ENCODE data around the gene RHBDL1. TPM values are rescaled to one million over a fixed set of nuclear protein-coding genes. Genes with fewer than 3 reads are reported as not detected.

The RHBDL1 gene
- total and polyA plus RNA-seq, 2 of the 8 experiments (the other 6 are each of a cell fraction or from before 2014, with no cell fraction given) = 4.0 to 8.1 TPM

DNA sequence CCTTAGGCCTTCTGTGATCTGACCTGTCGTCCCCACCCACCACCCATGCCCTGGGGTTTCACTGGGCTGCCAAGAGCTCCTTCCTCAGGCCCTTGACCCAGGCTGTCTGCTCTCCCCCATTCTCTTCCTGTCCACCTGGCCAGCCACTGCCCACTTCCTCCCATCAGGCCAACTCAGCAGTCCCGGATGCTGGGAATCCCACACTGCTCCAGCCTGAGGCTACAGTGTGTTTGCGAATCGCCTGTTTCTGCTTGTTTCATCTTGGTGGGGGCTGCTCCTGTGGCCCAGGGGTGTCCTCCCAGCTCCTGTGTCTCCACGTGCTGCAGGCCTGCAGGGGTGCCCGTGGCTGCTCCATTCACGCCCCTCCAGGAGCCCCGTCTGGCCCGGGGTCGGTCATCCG is 38.6 kb downstream of the RHBDL1 start (continued):
- TF ChIP-seq CTCF (IDR thresholded peaks at IDR 0.05; ENCODE audit: control extremely low read depth in 1 of 3, insufficient read depth in 1 of 3, low read depth in 1 of 3, low read length in 3 of 3) (no peak), CBX8 (IDR thresholded peaks at IDR 0.05; ENCODE audit: borderline replicate concordance, low read depth, low read length) (no peak), CHD1 (IDR thresholded peaks at IDR 0.05; ENCODE audit: low read depth, low read length) (no peak), ASH2L (IDR thresholded peaks at IDR 0.05; ENCODE audit: low read length) (no peak), GTF2F1 (IDR thresholded peaks at IDR 0.05; ENCODE audit: borderline replicate concordance, low read depth, low read length) (no peak), RXRA (IDR thresholded peaks at IDR 0.05; ENCODE audit: insufficient read depth, low read depth, low read length) (no peak), SIRT6 (IDR thresholded peaks at IDR 0.05; ENCODE audit: low read length) (no peak), SP1 (IDR thresholded peaks at IDR 0.05; ENCODE audit: low read depth, low read length) (no peak)
- TF ChIP-seq, protein P1, sequence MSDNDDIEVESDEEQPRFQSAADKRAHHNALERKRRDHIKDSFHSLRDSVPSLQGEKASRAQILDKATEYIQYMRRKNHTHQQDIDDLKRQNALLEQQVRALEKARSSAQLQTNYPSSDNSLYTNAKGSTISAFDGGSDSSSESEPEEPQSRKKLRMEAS (IDR thresholded peaks at IDR 0.05) = no peak
